ENCODE data around the gene PRDM16. TPM values are rescaled to one million over a fixed set of nuclear protein-coding genes. Genes with fewer than 3 reads are reported as not detected.

The PRDM16 gene
- total RNA-seq, 4 donors from 2014 or later: 5.4 to 13.2 (median 7.7) TPM

GRCh38 chr1:3251807-3252428, 182.9 kb downstream of the PRDM16 start:
- Histone ChIP-seq H3K36me3 (no peaks in the 10 kb centered on the region), H3K27me3 (no peaks in the 10 kb centered on the region), H3K4me1 (peaks cover 0 to 37% (median 2%) of the 10 kb centered on the region in 4 donors), H3K27ac (peak overlapping the region in 3 of 4 donors; percentile 59 to 89 (median 88)), H3K9me3 (no peaks in the 10 kb centered on the region), H3K4me3 (no peak overlapping the region)
- no peak for DNase-seq
- TF ChIP-seq POLR2A (IDR thresholded peaks at IDR 0.05): no peak
- peak in 2 of 6 experiments; percentile 22 to 27 for TF ChIP-seq CTCF (IDR thresholded peaks at IDR 0.05)

- peaks cover 0 to 13% (median under 1%) of the 10 kb centered on the region in 4 donors for H3K4me1 ChIP-seq
These were observed 186.7 kb downstream of the PRDM16 start for GRCh38 chr1:3255680-3256079.

GRCh38 chr1:3257788-3258187, 188.8 kb downstream of the PRDM16 start:
- Histone ChIP-seq H3K9me3 (no peaks in the 10 kb centered on the region), H3K4me1 (peaks cover 0 to under 1% (median 0%) of the 10 kb centered on the region in 4 donors), H3K27ac (no peak overlapping the region), H3K4me3 (no peak overlapping the region), H3K36me3 (no peaks in the 10 kb centered on the region), H3K27me3 (no peaks in the 10 kb centered on the region)
- TF ChIP-seq POLR2A (IDR thresholded peaks at IDR 0.05) (no peak), CTCF (IDR thresholded peaks at IDR 0.05) (no peak)
- DNase-seq: no peak

More at GRCh38 chr1:3255680-3256079, 186.7 kb downstream of the PRDM16 start:
- Histone ChIP-seq H3K9me3 (no peaks in the 10 kb centered on the region), H3K4me3 (no peak overlapping the region), H3K36me3 (no peaks in the 10 kb centered on the region), H3K27me3 (no peaks in the 10 kb centered on the region), H3K27ac (no peak overlapping the region)
- TF ChIP-seq POLR2A (IDR thresholded peaks at IDR 0.05) (no peak), CTCF (IDR thresholded peaks at IDR 0.05) (no peak)
- no peak for DNase-seq

DNA sequence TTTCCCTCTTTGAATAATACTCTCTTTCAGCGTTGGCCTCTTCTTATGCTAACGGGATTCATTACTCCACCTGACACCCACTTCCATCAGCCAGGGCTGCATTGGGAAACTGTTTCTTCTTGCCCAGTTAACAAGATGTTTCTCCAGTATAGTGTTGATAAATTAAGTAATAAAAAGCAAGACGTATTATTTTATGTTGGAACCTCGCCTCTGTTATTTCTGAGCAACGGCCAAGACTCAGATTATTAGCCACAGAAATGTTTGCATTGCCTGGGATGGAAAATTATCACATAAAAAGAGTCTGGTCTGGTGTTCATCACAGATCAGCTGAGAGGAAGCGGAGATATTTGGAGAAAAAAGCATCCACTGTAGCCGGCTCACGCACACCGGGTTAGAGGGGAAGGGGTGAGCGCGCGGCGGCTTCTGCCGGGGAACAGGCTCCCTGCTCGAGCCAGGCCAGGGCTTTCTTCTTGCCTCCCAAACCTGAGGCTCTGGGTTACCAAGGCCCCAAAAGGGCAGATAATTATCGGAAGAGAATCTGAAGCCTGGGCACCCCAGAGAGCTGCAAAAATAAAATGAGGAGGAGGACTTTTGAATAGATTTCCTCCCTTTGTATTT, 189.5 kb downstream of the PRDM16 start:
- no peak overlapping the region for H3K4me3 ChIP-seq
- no peaks in the 10 kb centered on the region for H3K27me3 ChIP-seq
- H3K9me3 ChIP-seq: no peaks in the 10 kb centered on the region
- H3K4me1 ChIP-seq: peaks cover 0 to 7% (median 0%) of the 10 kb centered on the region in 4 donors
- TF ChIP-seq CTCF (IDR thresholded peaks at IDR 0.05): no peak
- no peak for TF ChIP-seq POLR2A (IDR thresholded peaks at IDR 0.05)
- no peak overlapping the region for H3K27ac ChIP-seq
- no peaks in the 10 kb centered on the region for H3K36me3 ChIP-seq
- DNase-seq: no peak

DNA sequence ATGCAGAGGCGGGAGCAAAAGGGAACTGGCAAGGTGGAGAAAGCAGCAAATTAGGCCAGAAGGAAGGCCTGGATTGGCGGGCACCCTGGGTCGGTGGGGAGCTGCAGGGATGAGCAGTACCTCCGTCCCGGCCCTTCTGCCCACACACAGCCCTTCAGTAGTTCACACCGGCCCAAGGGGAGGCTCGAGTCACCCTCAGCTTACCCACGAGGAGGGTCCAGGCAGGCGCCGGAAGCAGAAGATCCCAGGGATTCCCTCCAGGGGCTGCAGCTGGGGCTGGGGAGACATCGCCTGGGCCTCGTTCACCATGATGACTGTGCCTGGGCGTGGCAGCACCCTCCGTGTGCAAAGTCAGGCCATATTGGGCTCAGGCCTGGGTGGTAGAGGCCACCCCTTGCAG, 190.0 kb downstream of the PRDM16 start:
- no peak overlapping the region for H3K27ac ChIP-seq
- no peaks in the 10 kb centered on the region for H3K27me3 ChIP-seq
- no peak for TF ChIP-seq CTCF (IDR thresholded peaks at IDR 0.05)
- TF ChIP-seq POLR2A (IDR thresholded peaks at IDR 0.05): no peak
- DNase-seq: no peak
- peaks cover 0 to 13% (median 0%) of the 10 kb centered on the region in 4 donors for H3K4me1 ChIP-seq
- no peak overlapping the region for H3K4me3 ChIP-seq
- no peaks in the 10 kb centered on the region for H3K9me3 ChIP-seq
- no peaks in the 10 kb centered on the region for H3K36me3 ChIP-seq
